IMR-90 (cell line): ENCODE measurements around the gene OR2T6.

Experiments used
- BHLHE40 ChIP-seq: fragments of 150-350 bp; IDR thresholded peaks from 2 replicates; pipeline ENCODE4 v1.6.1; 2016; ENCODE audit warnings: mild to moderate bottlenecking, low read depth, low read length
- CEBPB ChIP-seq: IDR thresholded peaks from 2 replicates; pipeline ENCODE4 v1.6.1; 2012; ENCODE audit warnings: low read depth, low read length, improper control_type of control experiment
- CHD1 ChIP-seq: IDR thresholded peaks from 2 replicates; pipeline ENCODE4 v1.6.1; 2012; ENCODE audit warnings: low read depth, low read length, improper control_type of control experiment
- FOS ChIP-seq: fragments of 150-350 bp; IDR thresholded peaks from 2 replicates; pipeline ENCODE4 v1.6.1; 2016; ENCODE audit warnings: low read depth, low read length
- MAZ ChIP-seq: IDR thresholded peaks from 2 replicates; pipeline ENCODE4 v1.6.1; 2012; ENCODE audit warnings: low read depth, mild to moderate bottlenecking, low read length, improper control_type of control experiment, moderate library complexity, borderline replicate concordance
- MXI1 ChIP-seq: IDR thresholded peaks from 2 replicates; pipeline ENCODE4 v1.6.1; 2012; ENCODE audit warnings: low read depth, mild to moderate bottlenecking, low read length, moderate library complexity, borderline replicate concordance
- NFE2L2 ChIP-seq: fragments of 150-350 bp; IDR thresholded peaks from 2 replicates; pipeline ENCODE4 v1.6.1; 2016; ENCODE audit warnings: low read depth, mild to moderate bottlenecking, low read length
- POLR2A ChIP-seq: IDR thresholded peaks from 2 replicates; pipeline ENCODE4 v1.6.1; 2012; ENCODE audit warnings: mild to moderate bottlenecking, low read depth, low read length
- RAD21 ChIP-seq: IDR thresholded peaks from 2 replicates; pipeline ENCODE4 v1.6.1; 2012; ENCODE audit warnings: low read length, improper control_type of control experiment
- RFX5 ChIP-seq: IDR thresholded peaks from 2 replicates; pipeline ENCODE4 v1.8.0; 2012; ENCODE audit warnings: low read depth, mild to moderate bottlenecking, low read length, moderate library complexity
- SMC3 ChIP-seq: fragments of 150-350 bp; IDR thresholded peaks from 2 replicates; pipeline ENCODE4 v1.6.1; 2016; ENCODE audit warnings: low read depth, mild to moderate bottlenecking, antibody characterized with exemption, low read length, moderate library complexity
- TF ChIP-seq, protein P1 (sequence below): conservative IDR thresholded peaks from 2 replicates; pipeline ENCODE4 v1.5.1; 2012; ENCODE audit warnings: mild to moderate bottlenecking, low read depth, low read length, improper control_type of control experiment
- TF ChIP-seq, protein P2 (sequence below): fragments of 150-350 bp; IDR thresholded peaks from 2 replicates; pipeline ENCODE4 v1.6.1; 2016; ENCODE audit warnings: low read depth, mild to moderate bottlenecking, low read length, moderate library complexity, borderline replicate concordance
- TF ChIP-seq, protein P3 (sequence below): fragments of 150-350 bp; IDR thresholded peaks from 2 replicates; pipeline ENCODE4 v1.6.1; 2017; ENCODE audit warnings: mild to moderate bottlenecking, antibody characterized with exemption, low read length, low read depth

DNA sequence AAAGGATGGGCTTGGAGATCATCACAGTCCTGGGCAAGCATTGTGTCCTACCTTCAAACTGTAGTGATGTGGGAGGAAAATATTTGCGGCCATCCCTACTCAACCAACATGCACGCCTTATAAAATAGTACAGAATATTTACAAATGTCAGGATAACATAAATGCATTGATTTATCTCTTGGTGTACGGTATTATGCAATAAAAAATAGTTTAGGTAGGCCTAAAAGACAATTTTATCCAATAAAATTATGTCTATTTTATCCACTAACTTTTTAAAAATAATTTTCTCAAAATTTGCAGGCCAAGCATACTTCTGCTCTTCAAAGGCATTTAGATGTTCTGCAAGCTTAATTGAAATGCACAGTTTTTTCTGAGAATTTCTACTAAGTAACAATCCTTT, 27.2 kb downstream of the OR2T6 start, which contains the start of gene OR2T1:
- TF ChIP-seq, protein P1, sequence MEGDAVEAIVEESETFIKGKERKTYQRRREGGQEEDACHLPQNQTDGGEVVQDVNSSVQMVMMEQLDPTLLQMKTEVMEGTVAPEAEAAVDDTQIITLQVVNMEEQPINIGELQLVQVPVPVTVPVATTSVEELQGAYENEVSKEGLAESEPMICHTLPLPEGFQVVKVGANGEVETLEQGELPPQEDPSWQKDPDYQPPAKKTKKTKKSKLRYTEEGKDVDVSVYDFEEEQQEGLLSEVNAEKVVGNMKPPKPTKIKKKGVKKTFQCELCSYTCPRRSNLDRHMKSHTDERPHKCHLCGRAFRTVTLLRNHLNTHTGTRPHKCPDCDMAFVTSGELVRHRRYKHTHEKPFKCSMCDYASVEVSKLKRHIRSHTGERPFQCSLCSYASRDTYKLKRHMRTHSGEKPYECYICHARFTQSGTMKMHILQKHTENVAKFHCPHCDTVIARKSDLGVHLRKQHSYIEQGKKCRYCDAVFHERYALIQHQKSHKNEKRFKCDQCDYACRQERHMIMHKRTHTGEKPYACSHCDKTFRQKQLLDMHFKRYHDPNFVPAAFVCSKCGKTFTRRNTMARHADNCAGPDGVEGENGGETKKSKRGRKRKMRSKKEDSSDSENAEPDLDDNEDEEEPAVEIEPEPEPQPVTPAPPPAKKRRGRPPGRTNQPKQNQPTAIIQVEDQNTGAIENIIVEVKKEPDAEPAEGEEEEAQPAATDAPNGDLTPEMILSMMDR = no peak
- TF ChIP-seq POLR2A = no peak
- TF ChIP-seq, protein P2, sequence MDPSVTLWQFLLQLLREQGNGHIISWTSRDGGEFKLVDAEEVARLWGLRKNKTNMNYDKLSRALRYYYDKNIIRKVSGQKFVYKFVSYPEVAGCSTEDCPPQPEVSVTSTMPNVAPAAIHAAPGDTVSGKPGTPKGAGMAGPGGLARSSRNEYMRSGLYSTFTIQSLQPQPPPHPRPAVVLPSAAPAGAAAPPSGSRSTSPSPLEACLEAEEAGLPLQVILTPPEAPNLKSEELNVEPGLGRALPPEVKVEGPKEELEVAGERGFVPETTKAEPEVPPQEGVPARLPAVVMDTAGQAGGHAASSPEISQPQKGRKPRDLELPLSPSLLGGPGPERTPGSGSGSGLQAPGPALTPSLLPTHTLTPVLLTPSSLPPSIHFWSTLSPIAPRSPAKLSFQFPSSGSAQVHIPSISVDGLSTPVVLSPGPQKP = no peak
- TF ChIP-seq CHD1 = no peak
- no peak for TF ChIP-seq CEBPB
- no peak for TF ChIP-seq MXI1
- TF ChIP-seq MAZ = no peak
- TF ChIP-seq FOS = no peak
- TF ChIP-seq BHLHE40 = no peak
- TF ChIP-seq, protein P3, sequence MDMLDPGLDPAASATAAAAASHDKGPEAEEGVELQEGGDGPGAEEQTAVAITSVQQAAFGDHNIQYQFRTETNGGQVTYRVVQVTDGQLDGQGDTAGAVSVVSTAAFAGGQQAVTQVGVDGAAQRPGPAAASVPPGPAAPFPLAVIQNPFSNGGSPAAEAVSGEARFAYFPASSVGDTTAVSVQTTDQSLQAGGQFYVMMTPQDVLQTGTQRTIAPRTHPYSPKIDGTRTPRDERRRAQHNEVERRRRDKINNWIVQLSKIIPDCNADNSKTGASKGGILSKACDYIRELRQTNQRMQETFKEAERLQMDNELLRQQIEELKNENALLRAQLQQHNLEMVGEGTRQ = no peak
- TF ChIP-seq NFE2L2 = no peak
- TF ChIP-seq RFX5 = no peak
- no peak for TF ChIP-seq SMC3
- TF ChIP-seq RAD21 = no peak
